AG04450 (cell line): ENCODE data around the gene CDC42BPA. TPM values are rescaled to one million over a fixed set of nuclear protein-coding genes. Genes with fewer than 3 reads are reported as not detected.

Experiments used
- CTCF ChIA-PET: fragments of 300-600, 350-600 bp; formaldehyde crosslinking; extraction: SDS; loops from one replicate; lab custom pipeline; 2022; ENCODE audit warnings: antibody characterized with exemption, inconsistent platforms; lab: Charles Lee
- POLR2A ChIA-PET: fragments of 350-600 bp; formaldehyde crosslinking; extraction: SDS; loops from one replicate; lab custom pipeline; 2021; ENCODE audit warnings: antibody characterized with exemption, inconsistent platforms; lab: Yijun Ruan, JAX
- DNase-seq: peaks from one replicate; pipeline ENCODE4 v3.0.0-alpha.2; 2011; ENCODE audit warnings: low read depth, low spot score
- H3K27ac ChIP-seq: one replicate; pipeline ENCODE4 v1.5.1; 2012; ENCODE audit warnings: low read depth, low read length, control low read depth
- H3K27me3 ChIP-seq: one replicate; pipeline ENCODE4 v1.6.0; 2012; ENCODE audit warnings: low read length; ENCODE audit not compliant: control insufficient read depth, insufficient read depth
- H3K4me3 ChIP-seq: 2 replicates; pipeline ENCODE4 v1.5.1; 2011; ENCODE audit warnings: mild to moderate bottlenecking, low read depth, low read length, control low read depth
- H3K9me3 ChIP-seq: 2 replicates; pipeline ENCODE4 v1.5.1; 2012; ENCODE audit warnings: low read length; ENCODE audit not compliant: control insufficient read depth, insufficient read depth
- CTCF ChIP-seq: IDR thresholded peaks from 2 replicates; pipeline ENCODE4 v1.5.1; 2011; ENCODE audit warnings: low read depth, low read length, control low read depth, inconsistent platforms
- polyA plus RNA-seq: library from polyadenylated mRNA; depleted of rRNA; stranded (reverse); fragments of >200 nt; gene quantifications from 2 replicates; pipeline ENCODE4 v1.2.3, GENCODE V29; 2011

CDC42BPA gene
- polyA plus RNA-seq, 1 experiment = 30.7 TPM

GRCh38 chr1:226950316-226950715 lies 368.0 kb downstream of the CDC42BPA start:
- Histone ChIP-seq H3K9me3 (peaks cover 4% of the 10 kb centered on the region), H3K27ac (no peak overlapping the region), H3K27me3 (no peaks in the 10 kb centered on the region), H3K4me3 (no peak overlapping the region)
- TF ChIP-seq CTCF = no peak
- POLR2A ChIA-PET = interaction anchor here (0.8 kb wide), 1 partner anchor 10 kb away, joined by 4 read pairs; the partner anchor contains the start of gene COQ8A
- DNase-seq = no peak
- CTCF ChIA-PET = interaction anchor here (0.6 to 0.7 kb wide), 2 partner anchors 319 to 466 kb away, joined by 3 read pairs; no protein-coding TSS in a partner anchor

DNA sequence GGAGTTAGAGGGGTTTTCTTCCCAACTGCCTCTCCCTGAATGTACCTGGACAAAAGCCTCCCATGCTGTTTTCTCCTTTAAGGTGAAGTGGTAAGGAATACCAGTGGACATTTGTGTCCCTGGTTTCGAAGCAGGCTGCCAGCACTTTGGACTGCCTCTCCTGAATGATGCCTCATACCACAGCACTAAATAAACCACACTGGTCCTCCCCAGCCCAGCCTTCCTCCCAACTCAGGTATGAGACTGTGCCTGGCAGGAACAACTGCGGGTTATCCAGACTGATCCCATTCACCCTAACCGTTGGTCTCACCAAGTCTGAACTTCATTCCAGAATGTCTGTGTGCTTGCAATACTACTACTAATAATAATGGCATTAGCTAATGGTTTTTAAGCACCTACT lies 368.9 kb downstream of the CDC42BPA start:
- no peak for TF ChIP-seq CTCF
- POLR2A ChIA-PET = no interaction called here
- H3K27me3 ChIP-seq = no peaks in the 10 kb centered on the region
- H3K4me3 ChIP-seq = no peak overlapping the region
- DNase-seq = no peak
- H3K9me3 ChIP-seq = no peaks in the 10 kb centered on the region
- H3K27ac ChIP-seq = no peak overlapping the region
- CTCF ChIA-PET = no interaction called here

DNA sequence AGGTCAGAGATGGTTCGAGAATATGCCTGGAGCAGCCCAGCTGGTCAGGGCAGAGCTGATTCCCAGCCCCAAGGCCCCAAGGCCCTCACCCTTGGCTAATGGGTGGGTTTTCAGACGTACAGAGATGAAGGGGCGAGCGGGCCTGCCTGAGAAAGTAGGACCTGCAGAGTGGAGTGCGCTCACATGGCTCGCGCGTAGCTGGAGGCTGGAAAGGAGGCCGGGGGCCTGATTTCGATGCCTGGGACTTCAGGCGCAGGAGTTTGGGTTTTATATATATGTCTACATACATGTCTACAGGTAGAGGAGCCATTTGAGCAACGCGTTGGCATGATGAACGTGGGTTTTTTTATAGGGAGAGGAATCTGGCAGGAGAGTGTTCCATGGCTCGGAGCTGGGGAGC lies 369.3 kb downstream of the CDC42BPA start:
- Histone ChIP-seq H3K27ac (no peak overlapping the region), H3K27me3 (no peaks in the 10 kb centered on the region), H3K9me3 (no peaks in the 10 kb centered on the region), H3K4me3 (no peak overlapping the region)
- POLR2A ChIA-PET = no interaction called here
- no peak for DNase-seq
- CTCF ChIA-PET = no interaction called here
- TF ChIP-seq CTCF = no peak

DNA sequence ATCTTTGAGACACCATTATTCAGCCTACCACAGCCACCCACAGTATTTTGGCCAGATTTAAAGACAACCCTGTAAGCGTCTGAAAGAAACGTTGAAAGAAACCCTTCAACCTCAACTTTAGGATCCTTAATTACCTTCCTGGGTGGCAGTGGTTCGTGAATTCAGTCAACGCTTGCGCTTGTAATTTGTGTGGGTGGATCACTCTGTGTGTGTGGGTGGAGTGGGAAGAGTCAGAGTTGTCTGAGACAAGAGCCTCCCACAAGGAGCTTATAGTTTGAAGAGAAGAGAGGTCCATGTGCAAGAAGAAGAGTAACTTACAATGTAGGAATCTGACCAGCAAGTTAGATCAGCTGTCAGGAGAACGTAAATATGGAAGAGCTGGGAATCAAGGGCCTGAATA lies 369.8 kb downstream of the CDC42BPA start:
- Histone ChIP-seq H3K4me3 (no peak overlapping the region), H3K27me3 (no peaks in the 10 kb centered on the region), H3K27ac (no peak overlapping the region), H3K9me3 (no peaks in the 10 kb centered on the region)
- ChIA-PET POLR2A (no interaction called here), CTCF (no interaction called here)
- no peak for TF ChIP-seq CTCF
- DNase-seq = no peak

DNA sequence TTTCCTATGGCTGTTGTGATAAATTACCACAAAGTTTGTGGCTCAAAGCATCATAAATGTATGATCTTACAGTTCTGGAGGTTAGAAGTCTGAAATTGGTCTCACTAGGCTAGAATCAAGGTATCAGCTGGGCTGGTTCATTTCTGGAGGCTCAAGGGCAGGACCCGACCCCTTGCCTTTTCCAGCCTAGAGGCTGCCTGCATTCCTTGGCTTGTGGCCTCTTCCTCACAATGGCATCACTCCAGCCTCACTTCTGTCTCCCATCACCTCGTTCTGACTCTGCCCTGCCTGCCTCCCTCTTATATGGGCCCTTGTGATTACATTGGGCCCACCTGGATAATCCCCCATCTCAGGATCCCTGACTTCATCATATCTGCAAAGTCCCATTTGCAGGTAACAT lies 370.2 kb downstream of the CDC42BPA start:
- DNase-seq = no peak
- Histone ChIP-seq H3K27me3 (peaks cover 2% of the 10 kb centered on the region), H3K27ac (no peak overlapping the region), H3K4me3 (no peak overlapping the region), H3K9me3 (no peaks in the 10 kb centered on the region)
- CTCF ChIA-PET = no interaction called here
- POLR2A ChIA-PET = no interaction called here
- TF ChIP-seq CTCF = no peak
